H1 (cell line): ENCODE measurements around the gene BCAS1. TPM values are rescaled to one million over a fixed set of nuclear protein-coding genes. Genes with fewer than 3 reads are reported as not detected.

ENCODE experiments used
- CTCF ChIA-PET: fragments of 300-600 bp; sonication (Branson Sonifier 250); formaldehyde crosslinking; loops from one replicate; lab custom pipeline; 2021; ENCODE audit not compliant: partially characterized antibody; lab: Charles Lee
- POLR2A ChIA-PET: fragments of 300-600 bp; sonication (Branson Sonifier 250); formaldehyde crosslinking; loops from one replicate; lab custom pipeline; 2021; ENCODE audit warnings: inconsistent platforms; ENCODE audit not compliant: partially characterized antibody; lab: Charles Lee
- DNase-seq, 2 experiments: peaks; one replicate each; pipeline versions ENCODE4 v3.0.0 to v3.0.0-alpha.2; 2010 to 2022; ENCODE audit warnings: low spot score in 2 of 2, low read depth in 1 of 2, mixed read lengths in 1 of 2
- FAIRE-seq: peaks from 2 replicates; lab custom pipeline; 2011; peaks lifted over from hg19 to GRCh38; lab: Jason Lieb, UNC
- H2AFZ ChIP-seq: 2 replicates; pipeline ENCODE4 v1.8.1; 2012; ENCODE audit warnings: low read length, inconsistent platforms
- H2AK5ac ChIP-seq: 2 replicates; pipeline ENCODE4 v1.6.1; 2013; ENCODE audit warnings: low read depth, low read length
- H2BK120ac ChIP-seq: replicated peaks from 2 replicates; pipeline ENCODE3; 2013; ENCODE audit warnings: low read depth, low read length, inconsistent platforms
- H2BK12ac ChIP-seq: 2 replicates; pipeline ENCODE4 v1.6.1; 2013; ENCODE audit warnings: low read depth, low read length
- H2BK15ac ChIP-seq: 2 replicates; pipeline ENCODE4 v1.6.1; 2013; ENCODE audit warnings: low read length
- H2BK20ac ChIP-seq: 2 replicates; pipeline ENCODE4 v1.6.1; 2013; ENCODE audit warnings: low read length
- H2BK5ac ChIP-seq: 2 replicates; pipeline ENCODE4 v1.6.1; 2013; ENCODE audit warnings: low read depth, low read length
- H3K14ac ChIP-seq: 2 replicates; pipeline ENCODE4 v1.6.1; 2013; ENCODE audit warnings: inconsistent platforms; ENCODE audit not compliant: insufficient read length
- H3K18ac ChIP-seq: 2 replicates; pipeline ENCODE4 v1.6.1; 2013; ENCODE audit warnings: low read length; ENCODE audit errors: extremely low read depth
- H3K23ac ChIP-seq: 2 replicates; pipeline ENCODE4 v1.6.1; 2013; ENCODE audit warnings: inconsistent platforms; ENCODE audit not compliant: insufficient read length
- H3K23me2 ChIP-seq: 2 replicates; pipeline ENCODE4 v1.6.1; 2013; ENCODE audit warnings: low read depth, low read length
- H3K27ac ChIP-seq: 2 replicates; pipeline ENCODE4 v1.6.1; 2011; ENCODE audit warnings: low read depth, low read length, inconsistent platforms
- H3K27me3 ChIP-seq, 4 experiments: replicated peaks in 1 of 4; 1 replicate in 1 of 4; 2 replicates in 3 of 4; pipeline versions ENCODE4 v1.6.1 to v1.8.1; 2011 to 2013; ENCODE audit warnings: low read length in 3 of 4, mild to moderate bottlenecking in 3 of 4, inconsistent platforms in 2 of 4, mixed read lengths in 2 of 4, moderate library complexity in 1 of 4; ENCODE audit not compliant: control insufficient read depth in 3 of 4, insufficient read depth in 3 of 4; ENCODE audit errors: extremely low read depth in 1 of 4
- H3K36me3 ChIP-seq, 4 experiments: 2 replicates each; pipeline versions ENCODE4 v1.6.1 to v1.8.1; 2011 to 2013; ENCODE audit warnings: mild to moderate bottlenecking in 4 of 4, low read length in 3 of 4, moderate library complexity in 2 of 4, control low read depth in 1 of 4, inconsistent platforms in 1 of 4; ENCODE audit not compliant: insufficient read depth in 4 of 4, control insufficient read depth in 2 of 4
- H3K4ac ChIP-seq: replicated peaks from 2 replicates; pipeline ENCODE3; 2013; ENCODE audit warnings: low read length, low read depth, mixed read lengths, inconsistent platforms; ENCODE audit not compliant: insufficient read length
- H3K4me1 ChIP-seq, 4 experiments: replicated peaks in 1 of 4; 1 replicate in 1 of 4; 2 replicates in 3 of 4; pipeline versions ENCODE4 v1.6.1 to v1.8.1; 2011 to 2013; ENCODE audit warnings: low read length in 3 of 4, inconsistent platforms in 2 of 4, mixed read lengths in 1 of 4; ENCODE audit not compliant: insufficient read depth in 4 of 4, control insufficient read depth in 3 of 4
- H3K4me2 ChIP-seq, 2 experiments: 2 replicates each; pipeline versions ENCODE4 v1.6.1 to v1.8.1; 2011 to 2013; ENCODE audit warnings: low read depth in 2 of 2, low read length in 2 of 2, control low read depth in 1 of 2, inconsistent platforms in 1 of 2, mild to moderate bottlenecking in 1 of 2; ENCODE audit not compliant: insufficient read depth in 1 of 2
- H3K4me3 ChIP-seq, 4 experiments: fragments of 200-600, 300-600 bp in 1 of 4; sonication (generic), shearing (Covaris generic), sonication (Bioruptor Twin) in 1 of 4; 2 replicates each; pipeline versions ENCODE4 v1.5.1 to v1.8.1; 2011 to 2016; ENCODE audit warnings: low read length in 4 of 4, low read depth in 3 of 4, control low read depth in 2 of 4, inconsistent platforms in 2 of 4, mild to moderate bottlenecking in 2 of 4, mixed read lengths in 1 of 4, moderate library complexity in 1 of 4; ENCODE audit not compliant: insufficient read depth in 2 of 4; ENCODE audit errors: extremely low read depth in 1 of 4
- H3K56ac ChIP-seq: replicated peaks from 2 replicates; pipeline ENCODE3; 2013; ENCODE audit warnings: low read depth, mild to moderate bottlenecking, mixed read lengths, low read length, inconsistent platforms; ENCODE audit not compliant: insufficient read length
- H3K79me1 ChIP-seq: 2 replicates; pipeline ENCODE4 v1.6.1; 2013; ENCODE audit warnings: low read depth, low read length, control low read depth
- H3K79me2 ChIP-seq, 2 experiments: 2 replicates each; pipeline versions ENCODE4 v1.6.1 to v1.8.1; 2012 to 2013; ENCODE audit warnings: low read length in 2 of 2, mild to moderate bottlenecking in 2 of 2, inconsistent platforms in 1 of 2; ENCODE audit not compliant: insufficient read depth in 2 of 2, control insufficient read depth in 1 of 2
- H3K9ac ChIP-seq, 4 experiments: replicated peaks in 1 of 4; 1 replicate in 1 of 4; 2 replicates in 3 of 4; pipeline versions ENCODE4 v1.6.1 to v1.8.1; 2011 to 2013; ENCODE audit warnings: low read depth in 3 of 4, low read length in 3 of 4, control low read depth in 2 of 4, mild to moderate bottlenecking in 2 of 4, moderate library complexity in 2 of 4, inconsistent platforms in 1 of 4; ENCODE audit errors: extremely low read depth in 1 of 4
- H3K9me3 ChIP-seq, 2 experiments: 2 replicates each; pipeline versions ENCODE4 v1.6.1 to v1.8.1; 2012 to 2013; ENCODE audit warnings: mild to moderate bottlenecking in 2 of 2, moderate library complexity in 2 of 2, control low read depth in 1 of 2, inconsistent platforms in 1 of 2, low read depth in 1 of 2, low read length in 1 of 2, mixed read lengths in 1 of 2; ENCODE audit not compliant: insufficient read depth in 2 of 2
- H4K20me1 ChIP-seq, 2 experiments: replicated peaks in 1 of 2; 2 replicates each; pipeline versions ENCODE3 to v1.8.1; 2011 to 2013; ENCODE audit warnings: inconsistent platforms in 2 of 2, low read length in 2 of 2, mild to moderate bottlenecking in 1 of 2; ENCODE audit not compliant: insufficient read depth in 2 of 2, control insufficient read depth in 1 of 2
- H4K5ac ChIP-seq: 2 replicates; pipeline ENCODE4 v1.6.1; 2013; ENCODE audit warnings: low read length, low read depth, mixed read lengths, inconsistent platforms; ENCODE audit not compliant: insufficient read length
- H4K8ac ChIP-seq: 2 replicates; pipeline ENCODE4 v1.8.0; 2013; ENCODE audit warnings: mild to moderate bottlenecking, moderate library complexity, low read length, inconsistent platforms; ENCODE audit not compliant: insufficient read depth; ENCODE audit errors: extremely low read depth
- H4K91ac ChIP-seq: replicated peaks from 2 replicates; pipeline ENCODE3; 2013; ENCODE audit warnings: low read length, mixed read lengths, inconsistent platforms; ENCODE audit not compliant: insufficient read length
- ATF2 ChIP-seq: IDR thresholded peaks from 2 replicates; pipeline ENCODE4 v1.6.1; 2012; ENCODE audit warnings: low read length, inconsistent platforms
- EGR1 ChIP-seq: IDR thresholded peaks from 2 replicates; pipeline ENCODE4 v1.6.1; 2011; ENCODE audit warnings: low read depth, low read length, borderline replicate concordance
- EP300 ChIP-seq, 2 experiments: IDR thresholded peaks; 1 replicate in 1 of 2; 2 replicates in 1 of 2; pipeline ENCODE4 v1.6.1; 2011 to 2012; ENCODE audit warnings: low read depth in 2 of 2, low read length in 2 of 2, mild to moderate bottlenecking in 2 of 2, borderline replicate concordance in 1 of 2, inconsistent platforms in 1 of 2, moderate library complexity in 1 of 2
- FOSL1 ChIP-seq: IDR thresholded peaks from 2 replicates; pipeline ENCODE4 v1.6.1; 2011; ENCODE audit warnings: mild to moderate bottlenecking, low read depth, low read length, moderate library complexity; ENCODE audit not compliant: insufficient read depth
- JUN ChIP-seq: IDR thresholded peaks from 2 replicates; pipeline ENCODE4 v1.6.1; 2011; ENCODE audit warnings: low read depth, mild to moderate bottlenecking, improper control_type of control experiment, low read length
- JUND ChIP-seq: IDR thresholded peaks from 2 replicates; pipeline ENCODE4 v1.6.1; 2011; ENCODE audit warnings: mild to moderate bottlenecking, improper control_type of control experiment, low read length
- SIX5 ChIP-seq: IDR thresholded peaks from 2 replicates; pipeline ENCODE4 v1.6.1; 2011; ENCODE audit warnings: mild to moderate bottlenecking, low read depth, low read length
- SP4 ChIP-seq: IDR thresholded peaks from 2 replicates; pipeline ENCODE4 v1.6.1; 2012; ENCODE audit warnings: low read length, inconsistent platforms
- YY1 ChIP-seq: IDR thresholded peaks from 2 replicates; pipeline ENCODE4 v1.6.1; 2011; ENCODE audit warnings: low read depth, mild to moderate bottlenecking, low read length
- WGBS, 2 experiments: shearing (Covaris generic) in 1 of 2; methylation state at CpG; one replicate each; pipeline versions ENCODE4 v1.1.6 to v1.1.7; 2013 to 2015; ENCODE audit warnings: low lambda C conversion rate in 2 of 2, mixed read lengths in 2 of 2, inconsistent platforms in 1 of 2, low coverage in 1 of 2, missing lambda C conversion rate in 1 of 2; ENCODE audit not compliant: insufficient replicate concordance in 2 of 2, insufficient coverage in 1 of 2, insufficient read length in 1 of 2; ENCODE audit errors: extremely low coverage in 1 of 2, missing lambda C conversion rate in 1 of 2; 5-methylcytosine and 5-hydroxymethylcytosine counted together
- polyA plus RNA-seq, 7 experiments: library from polyadenylated mRNA; depleted of rRNA in 3 of 7; stranded (reverse) in 5 of 7; unstranded in 2 of 7; fragments of >200 nt in 5 of 7; fragments of 200-250 nt in 2 of 7; gene quantifications; 1 replicate in 5 of 7; 2 replicates in 1 of 7; 4 replicates in 1 of 7; pipeline versions ENCODE4 v1.2.1 to v1.2.3, GENCODE V29; 2011 to 2013; ENCODE audit warnings: missing spikeins in 2 of 7, mixed read lengths in 2 of 7
- total RNA-seq: library from RNA; stranded (reverse); fragmentation: NEBNext Ultra II Directional; extraction: Animal tissue kit (Norgen Biotek cat#: 25700); gene quantifications from 2 replicates; pipeline ENCODE4 v1.2.1, GENCODE V29; 2021
- TF ChIP-seq, protein P1 (sequence below): IDR thresholded peaks from 2 replicates; pipeline ENCODE4 v1.6.1; 2012; ENCODE audit warnings: inconsistent platforms

Gene BCAS1
- total and polyA plus RNA-seq, 2 of the 8 experiments (the other 6 are each of a cell fraction or from before 2014, with no cell fraction given): 0.06 to 0.19 TPM

DNA sequence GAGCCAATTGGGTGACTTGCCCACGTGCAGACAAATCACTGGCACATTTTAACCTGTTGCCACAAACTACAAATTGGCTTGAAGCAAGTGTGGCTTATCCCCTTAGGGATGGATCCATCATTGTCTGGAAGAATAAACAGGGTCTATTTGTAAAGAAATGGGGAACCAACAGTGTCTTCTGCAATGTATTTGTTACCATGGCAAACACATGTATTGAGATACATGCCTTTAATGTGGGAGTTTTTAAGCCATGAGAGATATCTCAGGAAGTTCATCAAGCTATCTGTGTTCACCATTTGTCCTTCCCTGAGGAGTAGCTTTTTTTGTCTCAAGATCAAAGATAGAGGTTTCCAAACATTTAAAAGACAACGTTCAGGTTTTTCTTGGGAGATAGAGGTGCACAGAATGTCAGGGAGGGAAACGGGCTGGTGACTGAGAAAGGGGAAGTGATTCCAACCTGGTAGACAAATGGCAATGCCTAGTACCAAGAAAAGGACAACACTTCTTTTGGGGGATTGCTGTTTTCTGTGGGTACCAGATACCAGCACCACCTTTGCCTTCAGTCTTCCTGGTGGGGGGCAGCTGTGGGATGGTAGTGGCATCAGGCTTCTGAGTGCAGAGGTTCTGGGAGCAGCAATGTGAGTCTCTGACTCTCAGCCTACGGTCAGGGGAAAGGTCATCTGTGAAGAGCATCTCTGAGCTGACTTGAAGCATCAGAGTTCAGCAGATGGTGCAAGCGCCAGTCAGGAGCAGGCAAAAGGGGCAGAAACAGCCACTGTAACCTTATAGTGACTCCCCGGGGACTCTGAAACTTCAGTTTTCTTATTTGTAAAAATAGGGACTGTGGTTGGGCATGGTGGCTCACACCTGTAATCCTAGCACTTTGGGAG, 20.1 kb upstream of the BCAS1 start:
- H3K14ac ChIP-seq: no peak overlapping the region
- H2BK12ac ChIP-seq: no peak overlapping the region
- no peak for FAIRE-seq
- ChIA-PET POLR2A (no interaction called here), CTCF (interaction anchor here (0.6 to 19.2 kb wide), 6 partner anchors 9 to 119 kb away, joined by 3 to 591 read pairs (median 4); partner anchors contain the start of gene PFDN4)
- WGBS, 2 experiments: 83% methylated on average over 6 of the region's 6 CpGs; no CpG with 5 or more reads in 1 of the 2 experiments
- no peak overlapping the region for H4K5ac ChIP-seq
- no peaks in the 10 kb centered on the region for H3K23me2 ChIP-seq
- H3K23ac ChIP-seq: no peak overlapping the region
- H3K9ac ChIP-seq: no peak overlapping the region
- H3K27me3 ChIP-seq: no peaks in the 10 kb centered on the region
- H2AK5ac ChIP-seq: no peak overlapping the region
- no peaks in the 10 kb centered on the region for H4K20me1 ChIP-seq
- no peak overlapping the region for H3K27ac ChIP-seq
- no peak overlapping the region for H3K4me3 ChIP-seq
- H3K9me3 ChIP-seq: no peaks in the 10 kb centered on the region
- no peak overlapping the region for H2BK15ac ChIP-seq
- no peak for DNase-seq
- no peaks in the 10 kb centered on the region for H3K79me2 ChIP-seq
- H3K4me1 ChIP-seq: no peaks in the 10 kb centered on the region
- H3K4ac ChIP-seq: no peak overlapping the region
- H2BK20ac ChIP-seq: no peak overlapping the region
- no peaks in the 10 kb centered on the region for H3K36me3 ChIP-seq
- H3K56ac ChIP-seq: no peak overlapping the region
- H3K18ac ChIP-seq: no peak overlapping the region
- H3K79me1 ChIP-seq: no peaks in the 10 kb centered on the region
- H2BK5ac ChIP-seq: no peak overlapping the region
- peak overlapping the region; percentile 28; the same call in 1 of the 2 replicates for H2AFZ ChIP-seq
- no peak overlapping the region for H4K8ac ChIP-seq
- no peak overlapping the region for H2BK120ac ChIP-seq
- H3K4me2 ChIP-seq: no peak overlapping the region
- no peak overlapping the region for H4K91ac ChIP-seq
- TF ChIP-seq SIX5: no peak
- TF ChIP-seq JUN: no peak
- TF ChIP-seq FOSL1: no peak
- TF ChIP-seq JUND: no peak
- TF ChIP-seq SP4: no peak
- no peak for TF ChIP-seq EP300 (IDR thresholded peaks at IDR 0.05; ENCODE audit: borderline replicate concordance in 1 of 2, low read depth in 2 of 2, low read length in 2 of 2)
- TF ChIP-seq, protein P1, sequence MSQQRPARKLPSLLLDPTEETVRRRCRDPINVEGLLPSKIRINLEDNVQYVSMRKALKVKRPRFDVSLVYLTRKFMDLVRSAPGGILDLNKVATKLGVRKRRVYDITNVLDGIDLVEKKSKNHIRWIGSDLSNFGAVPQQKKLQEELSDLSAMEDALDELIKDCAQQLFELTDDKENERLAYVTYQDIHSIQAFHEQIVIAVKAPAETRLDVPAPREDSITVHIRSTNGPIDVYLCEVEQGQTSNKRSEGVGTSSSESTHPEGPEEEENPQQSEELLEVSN: no peak
- TF ChIP-seq YY1: no peak
- no peak for TF ChIP-seq EGR1
- no peak for TF ChIP-seq ATF2
